NCI-H748 (cell line): ENCODE measurements around the gene BRD7.

Experiments
- DNase-seq: peaks from one replicate; lab custom pipeline; 2025; ENCODE audit not compliant: unreplicated experiment; lab: John Stamatoyannopoulos, UW

The BRD7 gene

DNA sequence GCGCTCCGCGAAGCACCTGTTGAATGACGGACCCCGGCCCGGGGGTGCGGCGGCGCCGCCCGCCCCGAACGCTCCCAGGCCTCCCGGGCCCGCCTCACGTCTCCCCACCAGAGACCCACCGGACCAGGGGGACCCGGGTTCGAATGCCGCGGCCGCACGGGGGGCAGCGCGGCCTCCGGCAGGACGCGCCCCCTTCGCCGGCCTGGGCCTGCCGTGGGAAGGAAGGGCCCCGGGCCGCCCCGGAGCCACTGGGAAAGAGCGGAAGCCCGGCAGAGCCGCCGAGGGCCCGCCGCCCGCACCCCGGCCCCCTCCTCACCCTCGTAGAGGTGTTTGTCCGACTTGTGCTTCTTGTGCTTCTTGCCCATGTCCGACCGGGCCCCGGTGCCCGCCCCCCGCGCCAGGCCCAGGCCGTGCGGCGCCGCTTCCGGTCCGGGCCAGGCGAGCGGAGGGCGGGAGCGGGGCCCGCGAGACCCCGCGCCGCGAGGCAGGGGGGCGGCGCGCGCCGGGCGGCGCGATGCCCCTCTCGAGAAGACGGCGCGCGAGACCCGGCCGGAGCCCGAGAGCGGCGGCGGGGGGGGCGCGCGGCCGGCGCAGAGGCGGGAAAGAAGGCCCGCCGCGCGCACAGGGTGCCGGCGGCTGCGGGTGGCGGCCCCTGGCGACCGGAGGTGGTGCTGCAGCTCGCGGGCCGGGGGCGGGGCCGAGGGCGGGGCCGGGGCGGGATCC lies at the start of gene BRD7:
Gene BRD7, minus strand, starts transcription at position 579 of the 723 bp plus-strand sequence. Its CDS starts 214 bp downstream, at position 365.
- DNase-seq, result peak; percentile 67

DNA sequence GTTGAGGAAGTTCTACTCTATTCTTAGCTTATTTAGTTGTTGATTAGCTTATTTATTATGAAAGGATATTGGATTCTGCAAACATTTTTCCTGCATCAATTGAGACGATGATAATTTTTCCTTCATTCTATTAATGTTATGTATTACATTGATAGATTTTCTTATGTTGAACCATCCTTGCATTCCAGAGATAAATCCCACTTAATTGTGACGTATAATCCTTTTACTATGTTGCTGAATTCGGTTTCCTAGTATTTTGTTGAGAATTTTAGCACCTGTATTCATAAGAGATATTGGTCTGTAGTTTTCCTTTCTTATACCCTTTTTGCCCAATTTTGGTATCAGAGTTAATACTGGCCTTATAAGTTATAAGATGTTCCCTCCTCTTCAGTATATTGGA lies 47.6 kb upstream of the BRD7 start:
- no peak for DNase-seq

DNA sequence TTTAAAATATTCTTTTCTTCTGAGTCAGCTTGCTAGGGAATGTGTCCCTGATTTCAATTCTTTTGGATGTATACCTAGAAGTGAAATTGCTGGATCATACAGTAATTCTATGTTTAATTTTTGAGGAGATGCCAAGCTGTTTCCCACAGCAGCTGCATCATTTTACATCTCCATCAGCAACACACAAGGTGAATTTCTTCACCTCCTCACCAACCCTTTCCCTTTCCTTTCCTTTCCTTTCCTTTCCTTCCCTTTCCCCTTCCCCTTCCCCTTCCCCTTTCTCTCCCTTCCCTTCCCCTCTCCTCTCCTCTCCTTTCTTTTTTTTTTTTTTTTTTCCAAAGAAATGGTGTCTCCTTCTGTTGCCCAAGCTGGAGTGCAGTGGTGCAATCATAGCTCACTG lies 45.4 kb upstream of the BRD7 start:
- no peak for DNase-seq

DNA sequence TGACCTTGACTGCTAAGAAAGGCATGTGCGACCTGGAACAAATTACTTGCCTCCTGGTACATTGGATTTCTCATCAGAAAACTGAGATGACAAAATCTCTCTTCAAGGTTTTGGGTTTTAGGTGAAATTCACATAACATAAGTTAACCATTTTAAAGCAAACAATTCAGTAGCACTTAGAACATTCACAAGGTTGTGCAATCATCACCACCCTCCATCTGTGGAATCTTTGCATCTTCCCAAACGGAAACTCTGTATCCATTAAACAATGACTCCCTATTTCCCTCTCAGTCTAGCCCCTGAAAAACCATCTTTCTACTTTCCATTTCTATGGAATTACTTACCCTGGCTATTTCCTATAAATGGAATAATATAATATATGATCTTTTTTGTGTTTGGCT lies 42.2 kb upstream of the BRD7 start:
- DNase-seq, result no peak

DNA sequence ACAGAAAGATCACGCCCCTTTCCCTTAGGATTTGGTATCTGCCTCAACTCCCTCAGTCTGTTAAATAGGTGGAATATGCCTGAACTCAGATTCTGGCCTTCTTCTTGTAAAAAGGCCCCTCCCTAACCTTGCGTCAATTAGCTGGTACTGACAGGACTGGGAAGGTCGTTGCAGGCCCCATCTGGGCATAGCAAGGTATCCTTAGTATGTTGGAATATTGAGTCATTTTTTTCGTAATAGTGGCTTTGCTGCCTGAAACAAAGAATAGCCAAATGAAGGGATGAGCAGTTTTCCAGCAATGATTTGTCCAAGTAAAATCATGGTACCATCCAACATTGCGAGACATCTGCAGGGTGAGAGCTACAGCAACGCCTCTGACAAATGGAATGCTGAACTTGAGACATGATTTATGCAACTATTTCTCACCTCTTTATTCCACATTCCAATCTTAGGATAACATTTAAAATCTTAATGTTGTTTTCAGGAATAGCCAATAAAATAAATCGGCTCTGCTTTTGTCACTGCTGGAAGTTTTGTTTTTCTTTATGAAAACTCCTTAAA lies 39.3 kb upstream of the BRD7 start:
- no peak for DNase-seq

DNA sequence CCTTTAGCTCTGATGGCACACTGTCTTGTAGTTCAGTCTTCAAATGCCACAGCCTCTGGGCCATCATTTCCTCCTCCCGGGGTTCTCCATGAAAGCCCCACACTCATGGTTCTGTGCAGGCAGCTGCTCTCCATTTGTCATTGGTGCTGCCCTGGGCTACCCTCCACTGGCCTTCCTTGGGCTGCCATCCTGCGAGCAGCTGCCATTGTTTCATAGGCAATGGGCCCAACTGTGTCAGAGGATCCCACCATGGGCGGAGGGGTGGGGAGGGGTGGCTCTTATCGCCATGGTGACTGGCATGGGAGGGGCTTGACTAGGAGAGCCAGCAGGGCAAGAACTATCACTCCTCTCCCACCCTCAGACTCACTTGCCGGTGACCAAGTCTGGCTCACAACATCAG lies 38.6 kb upstream of the BRD7 start:
- no peak for DNase-seq

DNA sequence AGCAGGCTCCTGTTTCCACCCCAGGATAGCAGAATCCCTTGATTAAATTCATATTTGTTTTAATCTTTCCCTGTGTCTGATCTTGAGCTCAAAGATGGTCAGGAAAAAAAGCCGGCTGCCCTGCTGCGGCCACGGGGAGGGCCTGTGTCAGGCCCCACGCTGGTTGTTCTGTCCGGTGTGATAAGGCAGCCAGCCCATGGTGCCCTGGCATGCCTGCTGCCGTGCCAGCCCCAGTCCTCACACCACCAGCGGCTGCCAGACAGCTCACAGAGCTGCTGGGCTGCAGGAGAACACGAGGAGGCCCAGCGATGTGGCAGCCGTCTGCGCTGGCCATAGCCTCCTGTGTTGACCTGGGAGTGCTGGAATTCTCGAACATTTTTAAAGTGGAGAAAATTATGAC lies 34.7 kb upstream of the BRD7 start:
- no peak for DNase-seq

DNA sequence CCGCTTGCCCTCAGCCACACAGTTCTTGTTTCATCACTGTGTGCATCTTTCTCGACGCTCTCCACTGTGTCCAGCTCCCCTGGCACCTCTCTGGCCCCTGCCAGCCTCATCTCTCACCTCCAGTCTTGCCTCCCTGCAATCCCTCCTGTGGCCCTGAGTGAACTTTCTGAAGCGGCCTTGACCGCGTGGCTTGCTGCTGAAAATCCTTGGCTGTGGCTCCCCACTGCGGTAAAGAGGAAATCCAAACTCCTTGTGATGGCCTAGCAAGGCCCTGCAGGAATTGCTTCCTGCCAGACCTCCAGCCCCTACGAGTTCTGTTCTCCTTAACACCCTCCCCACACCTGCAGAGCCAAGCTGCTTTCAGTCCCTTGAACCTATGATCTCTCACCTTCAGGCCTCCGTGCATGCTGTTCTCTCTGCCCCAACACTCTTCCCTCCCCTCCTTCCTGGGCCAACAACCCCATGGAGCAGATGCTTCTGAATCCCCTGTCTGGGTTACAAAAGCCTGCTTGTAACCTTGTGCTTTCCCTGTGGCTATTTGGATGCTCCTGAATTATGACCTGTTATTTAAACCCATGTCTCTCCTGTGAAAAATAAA lies 33.6 kb upstream of the BRD7 start:
- no peak for DNase-seq

DNA sequence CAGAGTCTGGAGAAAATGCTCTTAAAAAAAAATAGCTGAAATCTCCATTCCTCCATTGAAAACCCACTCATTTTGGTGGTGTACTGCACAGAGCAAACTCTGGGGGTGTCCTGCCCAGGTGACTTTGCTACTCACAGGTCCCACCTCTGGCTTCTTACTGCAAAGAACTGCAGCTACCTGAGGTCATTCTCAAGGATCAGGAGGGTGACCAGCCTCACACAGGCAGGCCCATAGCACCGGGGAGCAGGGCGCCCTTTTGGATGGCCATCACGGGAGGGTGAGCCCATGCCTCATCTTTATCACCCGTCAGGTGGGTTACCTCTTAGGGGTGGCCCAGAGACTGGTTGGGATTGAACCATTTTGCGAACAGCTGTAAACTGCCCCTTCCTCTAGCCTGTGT lies 32.6 kb upstream of the BRD7 start:
- no peak for DNase-seq

DNA sequence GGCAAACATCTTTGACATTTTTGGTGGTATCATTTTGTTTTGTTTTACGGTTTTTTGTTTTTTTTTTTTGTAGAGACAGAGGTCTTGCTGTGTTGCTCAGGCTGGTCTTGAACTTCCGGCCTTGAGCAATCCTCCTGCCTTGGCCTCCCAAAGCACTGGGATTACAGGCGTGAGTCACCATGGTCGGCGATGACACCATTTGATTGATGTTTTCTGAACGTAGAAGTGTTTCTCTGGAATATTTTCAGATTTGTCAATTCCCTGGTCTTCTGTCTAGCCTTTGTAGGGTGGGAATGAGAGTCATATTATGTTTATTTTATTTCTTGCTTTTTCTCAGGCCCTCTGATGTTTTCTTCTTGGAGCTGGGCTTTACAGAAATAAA lies 32.2 kb upstream of the BRD7 start:
- DNase-seq, result no peak

DNA sequence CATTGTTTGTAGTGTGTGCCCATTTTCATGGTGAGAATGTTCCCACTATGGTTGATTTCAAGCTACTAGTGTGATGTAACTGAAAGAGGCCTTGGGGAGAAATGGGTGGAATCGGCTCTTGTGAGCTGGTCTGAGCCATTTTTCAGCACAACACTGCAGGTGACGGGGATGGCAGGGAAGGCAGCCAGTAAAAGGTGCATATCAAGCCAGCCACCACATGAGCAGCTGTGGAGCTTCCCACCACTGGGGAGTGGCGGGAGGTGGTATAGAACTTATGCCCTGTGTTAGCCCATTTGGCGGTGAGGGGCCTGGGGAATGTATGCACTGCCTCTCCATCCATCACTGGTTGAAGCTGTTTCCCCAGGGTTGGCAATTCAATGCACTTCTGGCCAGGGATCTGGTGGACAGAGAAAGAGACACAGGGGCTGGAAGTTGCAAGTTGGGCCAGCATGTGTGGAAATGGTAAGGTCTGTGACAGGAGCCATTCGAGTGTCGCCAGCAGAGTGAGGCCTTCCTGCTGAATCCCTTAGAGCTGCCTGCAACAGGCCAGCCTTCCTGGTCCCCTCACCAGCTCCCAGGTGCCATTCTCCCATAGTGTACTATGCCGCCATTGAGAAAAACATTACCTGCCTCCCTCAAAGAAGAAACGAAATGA lies 31.7 kb upstream of the BRD7 start:
- no peak for DNase-seq

DNA sequence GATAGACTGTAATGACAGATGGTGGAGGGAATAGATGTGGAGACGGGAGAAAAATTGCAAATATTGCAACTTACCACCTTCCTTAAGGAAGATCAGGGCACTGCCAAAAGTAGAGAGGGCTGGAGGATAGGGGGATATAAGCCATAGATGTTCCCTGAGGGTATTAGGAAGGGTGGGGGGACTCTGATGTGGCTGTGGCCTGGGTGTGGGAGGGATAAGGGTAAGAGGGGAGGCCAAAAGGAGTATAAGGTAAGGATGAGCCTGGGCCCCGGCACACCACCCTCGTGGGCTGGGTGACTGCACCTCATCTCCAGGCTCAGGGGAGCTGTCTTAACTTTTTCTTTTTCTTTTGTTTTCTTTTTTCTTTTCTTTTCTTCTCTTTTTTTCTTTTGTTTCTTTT lies 30.6 kb upstream of the BRD7 start:
- no peak for DNase-seq

DNA sequence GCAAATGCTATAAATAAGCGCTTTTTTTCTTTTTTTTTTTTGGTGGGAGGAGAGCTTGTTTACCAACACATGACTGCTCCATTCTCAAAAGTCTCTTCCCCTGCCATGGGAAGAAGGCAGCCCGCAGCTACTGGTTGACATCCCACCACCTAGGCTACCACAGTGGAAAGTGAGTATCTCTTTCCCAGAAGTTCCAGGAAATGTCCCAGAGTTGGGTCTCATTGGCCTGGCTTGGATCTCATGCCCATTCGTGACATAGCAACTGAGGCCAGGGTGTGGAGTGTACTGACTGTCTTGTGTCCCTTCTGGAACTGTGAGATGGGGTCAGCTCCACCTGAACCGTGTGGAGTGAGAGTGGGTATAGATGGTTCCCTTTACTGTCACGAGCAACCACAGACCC lies 29.5 kb upstream of the BRD7 start:
- no peak for DNase-seq

DNA sequence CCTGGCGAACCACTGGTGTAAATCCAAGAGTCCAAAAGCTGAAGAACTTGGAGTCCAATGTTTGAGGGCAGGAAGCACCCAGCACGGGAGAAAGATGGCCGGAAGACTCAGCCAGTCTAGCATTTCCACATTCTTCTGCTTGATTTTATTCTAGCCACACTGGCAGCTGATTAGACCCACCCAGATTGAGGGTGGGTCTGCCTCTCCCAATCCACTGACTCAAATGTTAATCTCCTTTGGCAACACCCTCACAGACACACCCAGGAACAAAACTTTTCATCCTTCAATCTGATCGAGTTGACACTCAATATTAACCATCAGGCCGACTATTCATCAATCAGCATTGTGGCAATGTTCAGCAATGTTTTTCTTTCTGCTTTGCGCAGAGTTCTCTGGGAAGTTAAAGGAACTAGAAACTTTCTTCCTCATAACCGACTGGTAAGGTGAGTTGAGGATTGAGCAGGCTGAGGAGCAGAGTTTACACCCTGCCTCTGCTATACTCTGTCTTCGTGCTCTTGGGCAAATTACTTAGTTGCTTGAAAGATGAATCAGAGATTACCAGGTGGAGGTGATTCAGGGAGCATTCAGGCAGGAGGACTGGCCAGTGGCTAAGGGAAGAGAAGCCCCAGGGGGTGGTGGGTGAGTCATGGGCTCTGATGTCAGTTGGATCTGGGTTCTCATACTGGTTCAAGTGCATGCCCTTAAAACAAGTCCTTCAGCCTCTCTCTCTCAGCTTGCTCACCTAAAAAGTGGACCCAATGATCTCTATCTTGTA lies 28.2 kb upstream of the BRD7 start:
- no peak for DNase-seq

DNA sequence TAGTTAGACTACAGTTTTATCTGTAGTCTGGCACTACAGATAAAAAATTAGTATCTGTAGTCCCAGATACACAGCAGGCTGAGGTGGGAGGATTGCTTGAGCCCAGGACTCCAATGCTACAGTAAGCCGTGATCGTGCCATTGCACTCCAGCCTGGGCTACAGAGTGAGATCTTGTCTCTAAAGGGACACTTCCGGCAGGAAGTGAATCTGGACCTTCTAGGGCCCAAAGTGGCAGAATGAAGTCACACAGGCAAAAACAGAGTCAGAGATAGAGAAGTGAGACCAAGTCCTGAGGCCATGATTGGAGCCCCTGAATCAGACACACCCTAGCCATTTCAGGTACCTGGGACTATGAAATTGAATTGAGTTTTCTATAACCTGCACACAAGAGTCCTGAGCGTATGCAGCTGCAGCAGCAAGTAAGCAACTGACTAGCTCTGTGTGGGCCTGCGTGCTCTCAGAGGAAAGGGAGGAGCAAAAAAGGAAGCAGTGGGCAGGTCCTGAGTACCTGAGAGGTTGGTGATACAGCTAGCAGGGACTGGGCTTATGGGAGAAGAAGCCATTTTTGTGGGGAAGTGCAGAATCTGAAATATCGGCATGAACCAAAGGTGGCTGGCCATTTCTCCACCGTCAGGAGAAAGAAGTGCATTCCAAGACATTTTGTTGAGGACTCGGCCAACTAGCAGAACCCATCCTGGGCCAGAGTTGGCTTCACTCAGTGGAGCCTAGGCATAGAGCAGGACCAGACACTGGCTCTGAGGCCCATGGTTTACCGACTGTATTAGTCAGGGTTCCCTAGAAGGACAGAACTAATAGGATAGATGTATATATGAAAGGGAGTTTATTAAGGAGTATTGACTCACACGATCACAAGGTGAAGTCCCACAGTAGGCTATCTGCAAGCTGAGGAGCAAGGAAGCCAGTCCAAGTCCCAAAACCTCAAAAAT lies 27.2 kb upstream of the BRD7 start:
- DNase-seq, result no peak

DNA sequence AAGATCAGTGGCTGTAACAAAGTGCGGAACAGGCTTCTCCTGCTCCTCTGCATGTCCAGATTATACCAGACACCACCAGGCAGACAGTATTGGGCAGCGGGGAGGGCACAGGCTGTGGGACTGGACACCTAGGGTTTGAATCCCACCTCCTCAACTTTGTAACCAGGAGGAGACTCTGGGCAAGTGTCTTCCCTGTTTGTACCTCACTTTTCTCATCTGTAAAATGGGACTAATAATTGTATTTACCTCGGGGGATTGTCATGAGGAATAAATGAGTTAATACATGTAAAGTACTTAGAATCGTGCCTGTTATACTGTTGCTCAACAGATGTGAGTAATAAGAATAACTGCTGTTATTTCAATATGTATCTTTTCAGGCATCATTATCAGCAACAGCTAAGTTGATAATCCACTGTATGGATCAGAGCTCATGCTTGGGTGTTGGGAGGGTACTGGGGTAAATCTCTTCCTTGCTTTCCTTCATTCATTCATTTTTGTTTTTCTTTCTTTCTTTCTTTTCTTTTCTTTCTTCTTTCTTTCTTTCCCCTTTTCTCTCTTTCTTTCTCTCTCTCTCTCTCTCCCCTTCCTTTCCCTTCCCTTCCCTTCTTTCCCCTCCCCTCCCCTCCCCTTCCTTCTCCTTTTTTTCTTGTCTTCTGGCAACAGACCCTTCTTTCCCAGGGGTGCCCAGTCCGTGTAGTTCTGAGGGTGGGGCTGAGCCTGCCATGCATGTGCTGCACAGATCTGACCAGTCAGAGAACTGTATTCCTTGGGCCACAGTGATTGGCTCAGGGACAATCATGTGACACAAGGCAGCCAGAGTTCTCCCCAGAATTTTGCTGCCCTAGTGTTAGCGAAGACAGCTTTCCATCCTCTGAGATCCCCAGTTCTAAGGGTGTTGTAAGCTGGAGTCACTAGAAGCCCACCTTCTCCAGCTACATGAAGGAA lies 25.3 kb upstream of the BRD7 start:
- DNase-seq, result peak; percentile 19

DNA sequence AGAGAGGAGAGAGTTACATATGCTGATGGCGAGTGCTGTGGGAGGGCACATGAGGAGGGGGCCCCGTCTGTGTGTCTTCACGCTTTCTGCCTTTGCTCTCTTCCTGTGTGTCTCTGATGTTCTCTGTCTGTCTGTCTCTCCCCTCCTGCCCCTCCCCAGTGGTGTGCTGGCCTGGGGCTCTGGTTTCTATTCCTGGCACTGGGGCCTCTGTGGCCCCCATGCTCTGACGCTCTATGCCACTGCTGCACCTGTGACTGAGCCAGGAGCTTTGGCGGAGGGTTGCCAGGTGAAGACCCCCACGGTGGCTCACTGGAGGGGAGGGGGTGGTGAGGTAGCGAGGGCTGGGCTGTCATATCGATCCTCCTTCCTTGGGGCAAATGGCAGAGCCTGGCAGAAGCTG lies 24.6 kb upstream of the BRD7 start:
- DNase-seq, result no peak

DNA sequence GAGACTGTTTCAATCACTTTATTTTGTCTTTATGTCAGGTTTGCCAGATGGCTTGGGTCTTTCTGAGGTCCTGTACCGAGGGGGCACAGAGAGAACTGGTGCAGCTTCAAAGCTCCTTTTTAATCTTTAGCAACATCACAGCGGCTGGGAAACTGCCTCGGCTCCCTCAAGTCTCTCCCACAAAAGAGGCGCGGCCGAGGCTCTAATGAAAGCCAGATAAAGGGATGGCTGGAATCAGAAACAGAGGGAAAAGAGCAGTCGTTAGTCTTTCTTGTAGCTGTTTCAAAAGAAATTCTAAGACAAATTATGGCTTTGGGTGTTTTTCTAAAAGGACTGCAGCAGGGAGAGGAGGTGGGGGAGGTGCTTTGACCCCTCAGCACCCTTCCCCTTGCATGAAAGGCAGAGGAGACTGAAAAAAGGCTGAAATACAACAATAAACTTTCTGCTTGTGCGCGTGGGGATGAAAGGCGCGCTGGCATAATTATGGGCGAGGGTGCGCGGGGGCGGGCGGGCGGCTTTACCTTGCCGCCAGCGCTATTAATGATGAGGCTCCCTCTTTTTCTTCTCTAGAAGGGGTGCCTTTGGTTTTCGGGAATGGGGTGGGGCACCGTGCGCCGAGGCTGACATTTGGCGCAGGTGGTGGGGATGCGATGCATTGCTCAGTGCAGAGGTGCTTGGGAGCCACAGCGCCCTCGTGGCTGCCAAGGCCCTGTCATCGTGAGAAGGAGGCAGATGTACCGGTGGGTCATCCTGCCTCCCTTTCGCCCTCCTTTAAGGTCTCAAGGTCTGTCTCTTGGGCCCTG lies 22.3 kb upstream of the BRD7 start:
- DNase-seq, result peak; percentile 2
